Measurements from ENCODE around the gene AOC3. TPM values are rescaled to one million over a fixed set of nuclear protein-coding genes. Genes with fewer than 3 reads are reported as not detected.

The AOC3 gene
- total and polyA plus RNA-seq, 2 of the 13 experiments (the other 11 are each of a cell fraction or from before 2014, with no cell fraction given), result 8.7 to 51.7 TPM

- TF ChIP-seq ZNF552 (CRISPR knock-in tag; IDR thresholded peaks at IDR 0.05; ENCODE audit: borderline replicate concordance) (no peak; the same call in 1 of the 2 replicates), TERF1 (CRISPR knock-in tag; IDR thresholded peaks at IDR 0.05) (no peak), ZNF781 (CRISPR knock-in tag; IDR thresholded peaks at IDR 0.05; ENCODE audit: borderline replicate concordance, not compliant biosample characterization) (no peak), TOPORS (CRISPR knock-in tag; IDR thresholded peaks at IDR 0.05) (no peak), RBAK (CRISPR knock-in tag; IDR thresholded peaks at IDR 0.05) (no peak), PLRG1 (conservative IDR thresholded peaks at IDR 0.05) (no peak), HNF1B (CRISPR knock-in tag; IDR thresholded peaks at IDR 0.05) (no peak; the same call in 1 of the 2 replicates), CCAR2 (optimal IDR thresholded peaks at IDR 0.05; ENCODE audit: low read depth, low read length) (no peak), SOX13 (IDR thresholded peaks at IDR 0.05) (no peak), SOX13 (CRISPR knock-in tag; conservative IDR thresholded peaks at IDR 0.05 in 1 of 2, IDR thresholded peaks at IDR 0.05 in 1 of 2) (peak in 1 of 2 experiments; percentile 67; a peak in 1 of 4 replicates), SMYD3 (CRISPR knock-in tag; IDR thresholded peaks at IDR 0.05) (no peak), ZNF501 (CRISPR knock-in tag; IDR thresholded peaks at IDR 0.05) (0 out of 2 replicates have a peak, but pooled peaks have one; percentile 29), KLF12 (CRISPR knock-in tag; IDR thresholded peaks at IDR 0.05; ENCODE audit: borderline replicate concordance) (no peak; the same call in 1 of the 2 replicates), ZNF180 (CRISPR knock-in tag; IDR thresholded peaks at IDR 0.05; ENCODE audit: borderline replicate concordance, low read depth) (no peak), KLF13 (CRISPR knock-in tag; IDR thresholded peaks at IDR 0.05) (no peak), NFAT5 (CRISPR knock-in tag; IDR thresholded peaks at IDR 0.05) (no peak), REXO4 (CRISPR knock-in tag; IDR thresholded peaks at IDR 0.05; ENCODE audit: borderline replicate concordance) (no peak), SMAD3 (CRISPR knock-in tag; IDR thresholded peaks at IDR 0.05) (no peak), IKZF1 (IDR thresholded peaks at IDR 0.05) (no peak), SRY (CRISPR knock-in tag; IDR thresholded peaks at IDR 0.05) (no peak)
Observed at GRCh38 chr17:42803074-42803883, 47.7 kb upstream of the AOC3 start (continued).

Data from HepG2 (cell line).